GM12865 (cell line): ENCODE measurements around the gene RINL.
"Not testable (repeated sequence)": the region's sequence is repeated elsewhere in the genome, so short reads cannot be mapped to it uniquely, and the experiment has no call there.

Experiments
- DNase-seq: peaks from one replicate; pipeline ENCODE4 v3.0.0; 2010; ENCODE audit warnings: low read depth
- H3K4me3 ChIP-seq: 2 replicates; pipeline ENCODE4 v1.5.1; 2011; ENCODE audit warnings: mild to moderate bottlenecking, low read depth, low read length, control low read depth
- TF ChIP-seq, protein P1 (sequence below): IDR thresholded peaks from 2 replicates; pipeline ENCODE4 v1.5.1; 2011; ENCODE audit warnings: low read length, control low read depth, low read depth, inconsistent platforms; ENCODE audit not compliant: insufficient read depth; ENCODE audit errors: missing control alignments

RINL gene

GRCh38 chr19:38830039-38830733 is 47.9 kb downstream of the RINL start:
- no peak overlapping the region; the same call in 1 of the 2 replicates for H3K4me3 ChIP-seq
- TF ChIP-seq, protein P1, sequence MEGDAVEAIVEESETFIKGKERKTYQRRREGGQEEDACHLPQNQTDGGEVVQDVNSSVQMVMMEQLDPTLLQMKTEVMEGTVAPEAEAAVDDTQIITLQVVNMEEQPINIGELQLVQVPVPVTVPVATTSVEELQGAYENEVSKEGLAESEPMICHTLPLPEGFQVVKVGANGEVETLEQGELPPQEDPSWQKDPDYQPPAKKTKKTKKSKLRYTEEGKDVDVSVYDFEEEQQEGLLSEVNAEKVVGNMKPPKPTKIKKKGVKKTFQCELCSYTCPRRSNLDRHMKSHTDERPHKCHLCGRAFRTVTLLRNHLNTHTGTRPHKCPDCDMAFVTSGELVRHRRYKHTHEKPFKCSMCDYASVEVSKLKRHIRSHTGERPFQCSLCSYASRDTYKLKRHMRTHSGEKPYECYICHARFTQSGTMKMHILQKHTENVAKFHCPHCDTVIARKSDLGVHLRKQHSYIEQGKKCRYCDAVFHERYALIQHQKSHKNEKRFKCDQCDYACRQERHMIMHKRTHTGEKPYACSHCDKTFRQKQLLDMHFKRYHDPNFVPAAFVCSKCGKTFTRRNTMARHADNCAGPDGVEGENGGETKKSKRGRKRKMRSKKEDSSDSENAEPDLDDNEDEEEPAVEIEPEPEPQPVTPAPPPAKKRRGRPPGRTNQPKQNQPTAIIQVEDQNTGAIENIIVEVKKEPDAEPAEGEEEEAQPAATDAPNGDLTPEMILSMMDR = no peak
- no peak for DNase-seq

DNA sequence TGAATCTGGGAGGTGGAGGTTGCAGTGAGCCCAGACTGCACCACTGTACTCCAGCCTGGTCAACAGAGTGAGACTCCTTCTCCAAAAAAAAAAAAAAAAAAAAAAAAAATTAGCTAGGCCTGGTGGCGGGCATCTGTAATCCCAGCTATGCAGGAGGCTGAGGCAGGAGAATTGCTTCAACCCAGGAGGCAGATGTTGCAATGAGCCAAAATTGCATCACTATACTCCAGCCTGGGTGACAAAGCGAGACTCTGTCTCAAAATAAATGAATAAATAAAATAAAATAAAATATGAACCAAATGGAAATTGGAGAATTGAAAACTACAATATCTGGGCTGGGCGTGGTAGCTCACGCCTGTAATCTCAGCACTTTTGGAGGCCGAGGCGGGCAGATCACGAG is 48.9 kb downstream of the RINL start:
- not testable (repeated sequence) for H3K4me3 ChIP-seq, DNase-seq

- DNase-seq = no peak
- no peak overlapping the region for H3K4me3 ChIP-seq
- TF ChIP-seq, protein P1 = no peak
Observed at GRCh38 chr19:38826856-38827551, 51.1 kb downstream of the RINL start.

DNA sequence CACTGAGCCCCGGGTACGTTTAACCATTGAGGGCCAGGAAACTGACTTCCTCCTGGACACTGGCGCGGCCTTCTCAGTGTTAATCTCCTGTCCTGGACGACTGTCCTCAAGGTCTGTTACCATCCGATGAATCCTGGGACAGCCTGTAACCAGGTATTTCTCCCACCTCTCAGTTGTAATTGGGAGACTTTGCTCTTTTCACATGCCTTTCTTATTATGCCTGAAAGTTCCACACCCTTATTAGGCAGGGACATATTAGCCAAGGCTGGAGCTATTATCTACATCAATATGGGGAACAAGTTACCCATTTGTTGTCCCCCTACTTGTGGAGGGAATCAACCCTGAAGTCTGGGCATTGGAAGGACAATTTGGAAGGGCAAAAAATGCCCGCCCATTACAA is 52.1 kb downstream of the RINL start:
- not testable (repeated sequence) for DNase-seq, H3K4me3 ChIP-seq

GRCh38 chr19:38821230-38821825 is 56.7 kb downstream of the RINL start:
- not testable (repeated sequence) for DNase-seq, H3K4me3 ChIP-seq

DNA sequence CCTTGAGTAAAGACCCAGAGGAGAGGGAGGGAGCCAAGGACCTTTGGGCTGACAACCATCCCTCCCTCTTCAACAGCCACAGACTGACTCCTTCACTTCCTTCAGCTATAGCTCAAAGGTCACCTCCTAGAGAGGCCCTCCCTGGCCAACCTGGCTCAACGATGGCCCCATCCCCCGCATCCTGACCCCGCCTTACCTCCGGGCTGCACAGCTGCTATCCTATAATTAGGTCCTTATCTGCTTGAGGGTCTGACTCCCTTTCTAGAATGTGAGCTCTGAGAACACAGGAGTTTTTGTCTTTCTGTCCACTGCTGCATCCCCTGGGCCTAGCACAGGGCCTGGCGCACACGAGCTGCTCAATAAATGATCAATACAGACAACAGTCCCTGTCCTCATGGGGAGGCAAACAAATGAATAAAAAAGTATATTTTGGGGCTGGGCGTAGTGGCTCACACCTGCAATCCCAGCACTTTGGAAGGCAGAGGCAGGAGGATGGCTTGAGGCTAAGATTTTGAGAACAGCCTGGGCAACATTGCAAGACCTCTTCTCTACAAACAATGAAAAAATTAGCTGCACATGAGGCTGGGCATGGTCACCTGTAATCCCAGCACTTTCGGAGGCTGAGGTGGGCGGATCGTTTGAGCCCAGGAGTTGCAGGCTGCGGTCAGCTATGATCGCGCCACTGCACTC is 58.7 kb downstream of the RINL start:
- no peak for DNase-seq
- no peak overlapping the region for H3K4me3 ChIP-seq

More for the DNA sequence above, 58.7 kb downstream of the RINL start:
- TF ChIP-seq, protein P1 = no peak
